Left lung (tissue), 10 donors: ENCODE measurements around the gene CES2. TPM values are rescaled to one million over a fixed set of nuclear protein-coding genes. Genes with fewer than 3 reads are reported as not detected.

ENCODE experiments used
- ATAC-seq: fragments of 200-7000 bp; cut with Tn5 transposase; one replicate; pipeline ENCODE4 v1.9.1; 2020; ENCODE audit warnings: moderate library complexity
- DNase-seq, 4 donors: peaks; one replicate each; pipeline ENCODE4 v3.0.0-alpha.2; 2013 to 2020
- H3K27ac ChIP-seq, 2 donors: fragments of 200-600 bp; sonication (generic) in 1 of 2; one replicate each; pipeline versions ENCODE4 v1.5.0 to v1.8.0; 2020 to 2021
- H3K27me3 ChIP-seq, 2 donors: fragments of 200-600 bp; sonication (generic) in 1 of 2; one replicate each; pipeline versions ENCODE4 v1.5.0 to v1.8.0; 2020 to 2021
- H3K36me3 ChIP-seq, 2 donors: fragments of 200-600 bp; sonication (generic) in 1 of 2; one replicate each; pipeline versions ENCODE4 v1.5.0 to v1.8.0; 2020 to 2021
- H3K4me1 ChIP-seq, 2 donors: fragments of 200-600 bp; one replicate each; pipeline ENCODE4 v1.8.0; 2021
- H3K4me3 ChIP-seq, 2 donors: fragments of 200-600 bp; sonication (generic) in 1 of 2; one replicate each; pipeline versions ENCODE4 v1.5.0 to v1.8.0; 2020 to 2021; ENCODE audit warnings: mild to moderate bottlenecking in 1 of 2
- H3K9me3 ChIP-seq, 2 donors: fragments of 200-600 bp; sonication (generic) in 1 of 2; one replicate each; pipeline versions ENCODE4 v1.5.0 to v1.8.0; 2020 to 2021
- CTCF ChIP-seq, 2 donors: fragments of 200-600 bp; sonication (generic) in 1 of 2; IDR thresholded peaks; one replicate each; pipeline versions ENCODE4 v1.5.0 to v1.8.0; 2021; ENCODE audit warnings: antibody characterized with exemption in 2 of 2
- intact Hi-C, 2 donors: fragments of 100-400 bp; cut with DNase I; formaldehyde crosslinking; loops; one replicate each; pipeline versions ENCODE4 v1.11.2 to v1.14.2; 2022
- polyA plus RNA-seq, 6 donors: library from polyadenylated mRNA; unstranded; fragments of 120-200 nt; gene quantifications; one replicate each; pipeline ENCODE4 v1.2.1, GENCODE V29; 2013; ENCODE audit not compliant: insufficient read length in 6 of 6
- total RNA-seq, 2 donors: library from RNA; stranded (reverse); fragmentation: NEBNext Ultra II Directional; extraction: Animal tissue kit (Norgen Biotek cat#: 25700); gene quantifications; one replicate each; pipeline ENCODE4 v1.2.1, GENCODE V29; 2021
- donor health status: DM: no; HTN: yes; CAD: no.
- donor health status: DM: no; HTN: no; CAD: no.

Gene CES2
- total and polyA plus RNA-seq, 8 donors, result 31.7 to 41.8 (median 35.7) TPM

GRCh38 chr16:66905633-66906539, 29.4 kb upstream of the CES2 start:
- Histone ChIP-seq H3K9me3 (no peaks in the 10 kb centered on the region), H3K4me3 (no peak overlapping the region), H3K27me3 (no peaks in the 10 kb centered on the region), H3K27ac (no peak overlapping the region), H3K4me1 (peaks cover 0 to 9% of the 10 kb centered on the region in 2 donors), H3K36me3 (no peaks in the 10 kb centered on the region)
- intact Hi-C loops, result no loop called here
- DNase-seq, result no peak
- ATAC-seq, result peak; percentile 18
- TF ChIP-seq CTCF (IDR thresholded peaks at IDR 0.05), result no peak

GRCh38 chr16:66906916-66907836, 28.1 kb upstream of the CES2 start:
- no peak for ATAC-seq
- Histone ChIP-seq H3K36me3 (no peaks in the 10 kb centered on the region), H3K9me3 (no peaks in the 10 kb centered on the region), H3K27me3 (no peaks in the 10 kb centered on the region), H3K4me3 (no peak overlapping the region), H3K4me1 (peaks cover 0 to 9% of the 10 kb centered on the region in 2 donors), H3K27ac (no peak overlapping the region)
- DNase-seq, result no peak
- intact Hi-C loops, result no loop called here
- no peak for TF ChIP-seq CTCF (IDR thresholded peaks at IDR 0.05)

- Histone ChIP-seq H3K4me3 (no peak overlapping the region), H3K9me3 (no peaks in the 10 kb centered on the region), H3K4me1 (peaks cover 0 to 9% of the 10 kb centered on the region in 2 donors), H3K27me3 (no peaks in the 10 kb centered on the region), H3K27ac (no peak overlapping the region), H3K36me3 (no peaks in the 10 kb centered on the region)
- intact Hi-C loops, result no loop called here
- no peak for TF ChIP-seq CTCF (IDR thresholded peaks at IDR 0.05)
- ATAC-seq (no peak), DNase-seq (peak in 1 of 4 donors; percentile 42)
Measured at GRCh38 chr16:66908116-66908515, 27.2 kb upstream of the CES2 start.

- peaks cover 0 to 9% of the 10 kb centered on the region in 2 donors for H3K4me1 ChIP-seq
- no peaks in the 10 kb centered on the region for H3K27me3 ChIP-seq
- intact Hi-C loops, result no loop called here
- ATAC-seq (no peak), DNase-seq (peak in 1 of 4 donors; percentile 53)
- no peaks in the 10 kb centered on the region for H3K9me3 ChIP-seq
- no peak overlapping the region for H3K4me3 ChIP-seq
- H3K27ac ChIP-seq, result no peak overlapping the region
- no peaks in the 10 kb centered on the region for H3K36me3 ChIP-seq
- TF ChIP-seq CTCF (IDR thresholded peaks at IDR 0.05), result no peak
Measured at GRCh38 chr16:66908762-66909559, 26.4 kb upstream of the CES2 start.
